Liver (tissue), 9 donors: ENCODE data around the gene PPP1R1A. TPM values are rescaled to one million over a fixed set of nuclear protein-coding genes. Genes with fewer than 3 reads are reported as not detected.

Experiments
- DNase-seq: peaks from one replicate; pipeline ENCODE4 v3.0.0-alpha.2; 2017; ENCODE audit warnings: low spot score
- H3K27ac ChIP-seq, 2 donors: one replicate each; pipeline ENCODE4 v1.7.0; 2013; ENCODE audit warnings: inconsistent platforms in 2 of 2, low read length in 2 of 2, control low read depth in 1 of 2, low read depth in 1 of 2, mild to moderate bottlenecking in 1 of 2
- H3K27me3 ChIP-seq, 4 donors: one replicate each; pipeline versions ENCODE4 v1.6.1 to v1.7.0; 2013; ENCODE audit warnings: low read length in 3 of 4, inconsistent platforms in 1 of 4, mild to moderate bottlenecking in 1 of 4, moderate library complexity in 1 of 4; ENCODE audit not compliant: control insufficient read depth in 4 of 4, insufficient read depth in 4 of 4
- H3K36me3 ChIP-seq, 4 donors: one replicate each; pipeline versions ENCODE4 v1.6.1 to v1.7.0; 2013; ENCODE audit warnings: low read length in 3 of 4, mild to moderate bottlenecking in 3 of 4, low read depth in 1 of 4, moderate library complexity in 1 of 4; ENCODE audit not compliant: control insufficient read depth in 4 of 4, insufficient read depth in 3 of 4
- H3K4me1 ChIP-seq, 4 donors: one replicate each; pipeline versions ENCODE4 v1.6.1 to v1.7.0; 2013; ENCODE audit warnings: low read length in 3 of 4, mild to moderate bottlenecking in 3 of 4, moderate library complexity in 1 of 4; ENCODE audit not compliant: control insufficient read depth in 4 of 4, insufficient read depth in 4 of 4
- H3K4me3 ChIP-seq, 3 donors: one replicate each; pipeline versions ENCODE4 v1.6.1 to v1.7.0; 2013; ENCODE audit warnings: low read length in 3 of 3, control low read depth in 1 of 3, low read depth in 1 of 3, mild to moderate bottlenecking in 1 of 3
- H3K9ac ChIP-seq, 2 donors: one replicate each; pipeline ENCODE4 v1.7.0; 2013; ENCODE audit warnings: low read length in 2 of 2, mild to moderate bottlenecking in 2 of 2, moderate library complexity in 2 of 2, control low read depth in 1 of 2, low read depth in 1 of 2
- H3K9me3 ChIP-seq, 4 donors: one replicate each; pipeline versions ENCODE4 v1.6.1 to v1.7.0; 2013; ENCODE audit warnings: low read length in 3 of 4; ENCODE audit not compliant: control insufficient read depth in 4 of 4
- EGR1 ChIP-seq, 2 donors: IDR thresholded peaks; 2 replicates each; pipeline ENCODE4 v1.6.1; 2016 to 2018; ENCODE audit warnings: antibody characterized with exemption in 2 of 2, low read depth in 2 of 2
- FOXA2 ChIP-seq: IDR thresholded peaks from 2 replicates; pipeline ENCODE4 v1.6.1; 2016; ENCODE audit warnings: antibody characterized with exemption
- GABPA ChIP-seq, 2 donors: IDR thresholded peaks in 1 of 2; conservative IDR thresholded peaks in 1 of 2; 2 replicates each; pipeline ENCODE4 v1.6.1; 2016; ENCODE audit warnings: antibody characterized with exemption in 2 of 2, mild to moderate bottlenecking in 1 of 2, moderate library complexity in 1 of 2
- HNF4G ChIP-seq: IDR thresholded peaks from 2 replicates; pipeline ENCODE4 v1.6.1; 2016; ENCODE audit warnings: antibody characterized with exemption
- JUND ChIP-seq, 2 donors: IDR thresholded peaks; 2 replicates each; pipeline ENCODE4 v1.6.1; 2016; ENCODE audit warnings: antibody characterized with exemption in 2 of 2
- MAX ChIP-seq: IDR thresholded peaks from 2 replicates; pipeline ENCODE4 v1.6.1; 2016; ENCODE audit warnings: antibody characterized with exemption
- NR2F2 ChIP-seq: IDR thresholded peaks from 2 replicates; pipeline ENCODE4 v1.6.1; 2016; ENCODE audit warnings: antibody characterized with exemption
- RAD21 ChIP-seq, 2 donors: IDR thresholded peaks; 2 replicates each; pipeline ENCODE4 v1.6.1; 2016; ENCODE audit warnings: antibody characterized with exemption in 2 of 2, mild to moderate bottlenecking in 2 of 2
- REST ChIP-seq: IDR thresholded peaks from 2 replicates; pipeline ENCODE4 v1.6.1; 2016; ENCODE audit warnings: antibody characterized with exemption, mild to moderate bottlenecking
- RXRA ChIP-seq, 2 donors: IDR thresholded peaks; 2 replicates each; pipeline ENCODE4 v1.6.1; 2017 to 2018; ENCODE audit warnings: antibody characterized with exemption in 2 of 2, mild to moderate bottlenecking in 1 of 2
- SP1 ChIP-seq: IDR thresholded peaks from 2 replicates; pipeline ENCODE4 v1.6.1; 2018; ENCODE audit warnings: antibody characterized with exemption, mild to moderate bottlenecking
- TAF1 ChIP-seq: conservative IDR thresholded peaks from 2 replicates; pipeline ENCODE4 v1.6.1; 2016; ENCODE audit warnings: antibody characterized with exemption, mild to moderate bottlenecking
- YY1 ChIP-seq: IDR thresholded peaks from 2 replicates; pipeline ENCODE4 v1.6.1; 2016; ENCODE audit warnings: antibody characterized with exemption, mild to moderate bottlenecking
- WGBS: extraction: QIAGEN DNeasy Blood & Tissue Kit; methylation state at CpG from one replicate; pipeline ENCODE4 v1.1.7; 2013; 5-methylcytosine and 5-hydroxymethylcytosine counted together
- polyA plus RNA-seq, 2 donors: library from polyadenylated mRNA; stranded (reverse) in 1 of 2; unstranded in 1 of 2; fragments of 200-250 nt in 1 of 2; fragments of >200 nt in 1 of 2; fragmentation: Nextera tagmentation in 1 of 2; extraction: Ambion mirVana in 1 of 2; gene quantifications; one replicate each; pipeline versions ENCODE4 v1.2.1 to v1.2.3, GENCODE V29; 2013 to 2015
- total RNA-seq, 2 donors: library from RNA; depleted of rRNA; stranded (reverse); fragments of >200 nt; gene quantifications; one replicate each; pipeline ENCODE4 v1.2.3, GENCODE V29; 2014
- TF ChIP-seq, protein P1 (sequence below): IDR thresholded peaks from 2 replicates; pipeline ENCODE4 v1.6.1; 2016; ENCODE audit warnings: antibody characterized with exemption
- TF ChIP-seq, protein P2 (sequence below): IDR thresholded peaks from 2 replicates; pipeline ENCODE4 v1.6.1; 2016; ENCODE audit warnings: antibody characterized with exemption
- TF ChIP-seq, protein P3 (sequence below): fragments of 150-350 bp; IDR thresholded peaks from 2 replicates; pipeline ENCODE4 v1.5.1; 2017; ENCODE audit warnings: improper control_type of control experiment, low read depth, low read length; ENCODE audit not compliant: missing input control
- donor health status: healthy.
- donor health status: healthy.
- donor health status: healthy.
- donor health status: healthy.
- donor health status: healthy.

Gene PPP1R1A
- total and polyA plus RNA-seq, 4 donors: 8.1 to 182 (median 43.8) TPM

GRCh38 chr12:54587315-54587873 is 1.1 kb downstream of the PPP1R1A start (continued):
- TF ChIP-seq FOXA2: peak; percentile 82
- peak; percentile 19 for TF ChIP-seq HNF4G
- no peak for TF ChIP-seq RAD21 (IDR thresholded peaks at IDR 0.05)
- TF ChIP-seq, protein P1, sequence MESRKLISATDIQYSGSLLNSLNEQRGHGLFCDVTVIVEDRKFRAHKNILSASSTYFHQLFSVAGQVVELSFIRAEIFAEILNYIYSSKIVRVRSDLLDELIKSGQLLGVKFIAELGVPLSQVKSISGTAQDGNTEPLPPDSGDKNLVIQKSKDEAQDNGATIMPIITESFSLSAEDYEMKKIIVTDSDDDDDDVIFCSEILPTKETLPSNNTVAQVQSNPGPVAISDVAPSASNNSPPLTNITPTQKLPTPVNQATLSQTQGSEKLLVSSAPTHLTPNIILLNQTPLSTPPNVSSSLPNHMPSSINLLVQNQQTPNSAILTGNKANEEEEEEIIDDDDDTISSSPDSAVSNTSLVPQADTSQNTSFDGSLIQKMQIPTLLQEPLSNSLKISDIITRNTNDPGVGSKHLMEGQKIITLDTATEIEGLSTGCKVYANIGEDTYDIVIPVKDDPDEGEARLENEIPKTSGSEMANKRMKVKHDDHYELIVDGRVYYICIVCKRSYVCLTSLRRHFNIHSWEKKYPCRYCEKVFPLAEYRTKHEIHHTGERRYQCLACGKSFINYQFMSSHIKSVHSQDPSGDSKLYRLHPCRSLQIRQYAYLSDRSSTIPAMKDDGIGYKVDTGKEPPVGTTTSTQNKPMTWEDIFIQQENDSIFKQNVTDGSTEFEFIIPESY: no peak

GRCh38 chr12:54586620-54587019 is 1.8 kb downstream of the PPP1R1A start:
- no peak for DNase-seq
- Histone ChIP-seq H3K4me3 (peak overlapping the region in 2 of 3 donors; percentile 14 to 82), H3K27me3 (no peaks in the 10 kb centered on the region), H3K9ac (no peak overlapping the region), H3K9me3 (no peaks in the 10 kb centered on the region), H3K27ac (no peak overlapping the region), H3K4me1 (peaks cover 8 to 41% (median 24%) of the 10 kb centered on the region in 4 donors), H3K36me3 (peaks cover 3 to 21% (median 14%) of the 10 kb centered on the region in 4 donors)
- TF ChIP-seq, protein P2, sequence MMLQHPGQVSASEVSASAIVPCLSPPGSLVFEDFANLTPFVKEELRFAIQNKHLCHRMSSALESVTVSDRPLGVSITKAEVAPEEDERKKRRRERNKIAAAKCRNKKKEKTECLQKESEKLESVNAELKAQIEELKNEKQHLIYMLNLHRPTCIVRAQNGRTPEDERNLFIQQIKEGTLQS: no peak
- TF ChIP-seq RXRA (IDR thresholded peaks at IDR 0.05) (no peak), NR2F2 (no peak), FOXA2 (no peak)
- TF ChIP-seq, protein P1: no peak
- WGBS: 88% methylated on average over 2 of the region's 2 CpGs

- H3K4me3 ChIP-seq: no peak overlapping the region
- H3K36me3 ChIP-seq: peaks cover 5 to 28% (median 17%) of the 10 kb centered on the region in 4 donors
- H3K27ac ChIP-seq: no peak overlapping the region
- no peaks in the 10 kb centered on the region for H3K9me3 ChIP-seq
- 85% methylated on average over 2 of the region's 2 CpGs for WGBS
- no peak for TF ChIP-seq JUND (IDR thresholded peaks at IDR 0.05)
- no peak for TF ChIP-seq RAD21 (IDR thresholded peaks at IDR 0.05)
- TF ChIP-seq EGR1 (IDR thresholded peaks at IDR 0.05; ENCODE audit: low read depth in 2 of 2): no peak
- TF ChIP-seq, protein P1: no peak
- TF ChIP-seq FOXA2: no peak
- TF ChIP-seq TAF1: no peak
- no peak for TF ChIP-seq GABPA (IDR thresholded peaks at IDR 0.05 in 1 of 2, conservative IDR thresholded peaks at IDR 0.05 in 1 of 2)
- TF ChIP-seq MAX: no peak
- TF ChIP-seq, protein P3, sequence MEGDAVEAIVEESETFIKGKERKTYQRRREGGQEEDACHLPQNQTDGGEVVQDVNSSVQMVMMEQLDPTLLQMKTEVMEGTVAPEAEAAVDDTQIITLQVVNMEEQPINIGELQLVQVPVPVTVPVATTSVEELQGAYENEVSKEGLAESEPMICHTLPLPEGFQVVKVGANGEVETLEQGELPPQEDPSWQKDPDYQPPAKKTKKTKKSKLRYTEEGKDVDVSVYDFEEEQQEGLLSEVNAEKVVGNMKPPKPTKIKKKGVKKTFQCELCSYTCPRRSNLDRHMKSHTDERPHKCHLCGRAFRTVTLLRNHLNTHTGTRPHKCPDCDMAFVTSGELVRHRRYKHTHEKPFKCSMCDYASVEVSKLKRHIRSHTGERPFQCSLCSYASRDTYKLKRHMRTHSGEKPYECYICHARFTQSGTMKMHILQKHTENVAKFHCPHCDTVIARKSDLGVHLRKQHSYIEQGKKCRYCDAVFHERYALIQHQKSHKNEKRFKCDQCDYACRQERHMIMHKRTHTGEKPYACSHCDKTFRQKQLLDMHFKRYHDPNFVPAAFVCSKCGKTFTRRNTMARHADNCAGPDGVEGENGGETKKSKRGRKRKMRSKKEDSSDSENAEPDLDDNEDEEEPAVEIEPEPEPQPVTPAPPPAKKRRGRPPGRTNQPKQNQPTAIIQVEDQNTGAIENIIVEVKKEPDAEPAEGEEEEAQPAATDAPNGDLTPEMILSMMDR: no peak
- TF ChIP-seq, protein P2: no peak
- no peak for TF ChIP-seq YY1
- no peak for TF ChIP-seq RXRA (IDR thresholded peaks at IDR 0.05)
- TF ChIP-seq HNF4G: no peak
- TF ChIP-seq REST: no peak
- no peak for TF ChIP-seq SP1
- H3K4me1 ChIP-seq: peaks cover 8 to 41% (median 24%) of the 10 kb centered on the region in 4 donors
- DNase-seq: no peak
- no peaks in the 10 kb centered on the region for H3K27me3 ChIP-seq
- no peak overlapping the region for H3K9ac ChIP-seq
Measured at GRCh38 chr12:54585243-54585642, 3.2 kb downstream of the PPP1R1A start.
